Measurements from ENCODE around the gene NOTCH3. TPM values are rescaled to one million over a fixed set of nuclear protein-coding genes. Genes with fewer than 3 reads are reported as not detected.

The NOTCH3 gene
- total RNA-seq, 1 experiment from 2014 or later = 164 TPM

GRCh38 chr19:15238639-15239155 is 37.9 kb upstream of the NOTCH3 start:
- Histone ChIP-seq H3K4ac (ENCODE audit: low read depth, low read length) (no peak overlapping the region), H3K56ac (ENCODE audit: insufficient read length, low read depth, low read length) (no peak overlapping the region), H3K18ac (ENCODE audit: insufficient read length, low read depth, low read length) (no peak overlapping the region), H3K23me2 (ENCODE audit: insufficient read length, low read depth, low read length, poor library complexity, severe bottlenecking) (no peaks in the 10 kb centered on the region), H2BK20ac (ENCODE audit: low read depth, low read length, poor library complexity, severe bottlenecking) (no peak overlapping the region), H3K27me3 (ENCODE audit: insufficient read depth, low read length) (no peaks in the 10 kb centered on the region; the same call in 1 of the 2 replicates), H2BK12ac (ENCODE audit: insufficient read length, low read depth, low read length) (no peak overlapping the region), H2BK120ac (ENCODE audit: low read depth, low read length, poor library complexity, severe bottlenecking) (no peak overlapping the region), H3K9me3 (ENCODE audit: control insufficient read depth, low read depth, low read length) (no peaks in the 10 kb centered on the region), H4K5ac (ENCODE audit: insufficient read length, low read depth, low read length) (no peak overlapping the region), H2BK15ac (ENCODE audit: low read depth, low read length) (no peak overlapping the region), H3T11ph (ENCODE audit: low read length) (no peak overlapping the region), H2AFZ (ENCODE audit: low read length) (no peak overlapping the region), H4K20me1 (ENCODE audit: control insufficient read depth, insufficient read depth, insufficient read length) (peaks cover 2% of the 10 kb centered on the region), H3K23ac (ENCODE audit: insufficient read length, low read depth, low read length) (no peak overlapping the region), H3K79me2 (ENCODE audit: insufficient read depth, low read length) (no peaks in the 10 kb centered on the region), H2BK5ac (ENCODE audit: insufficient read length, low read length) (no peak overlapping the region), H3K9ac (ENCODE audit: extremely low read depth, insufficient read length, low read length) (no peak overlapping the region), H4K8ac (replicated peaks; ENCODE audit: insufficient read length, low read depth, low read length) (no peak overlapping the region), H2AK5ac (ENCODE audit: insufficient read length, low read length) (no peak overlapping the region), H3K4me1 (ENCODE audit: insufficient read depth, low read length) (no peaks in the 10 kb centered on the region), H3K27ac (ENCODE audit: insufficient read length, low read depth, low read length) (no peak overlapping the region), H3K14ac (ENCODE audit: insufficient read depth, low read length) (no peak overlapping the region), H4K91ac (ENCODE audit: insufficient read length, low read depth, low read length) (no peak overlapping the region), H3K4me2 (ENCODE audit: insufficient read depth, insufficient read length, low read length) (no peak overlapping the region), H3K79me1 (ENCODE audit: insufficient read depth, low read depth, low read length, poor library complexity, severe bottlenecking) (no peaks in the 10 kb centered on the region)
- Mint-ChIP-seq H3K9me3 (no peaks in the 10 kb centered on the region), H3K27me3 (ENCODE audit: low read depth) (no peaks in the 10 kb centered on the region), H3K4me1 (no peaks in the 10 kb centered on the region), H3K27ac (no peak overlapping the region), H3K36me3 (ENCODE audit: insufficient read depth in 1 of 3, low read depth in 3 of 3) (peaks cover 32 to 72% (median 59%) of the 10 kb centered on the region in 3 experiments; a peak in 6 of 7 replicates), H3K4me3 (no peak overlapping the region)
- peak; percentile 42 for DNase-seq
- WGBS (ENCODE audit: extremely low coverage, insufficient read length, low lambda C conversion rate) = no CpG with 5 or more reads among the region's 29 CpGs
- TF ChIP-seq CTCF (conservative IDR thresholded peaks at IDR 0.05) = peak; percentile 23; the same call in 2 of the 3 replicates

Measured in H9 (cell line).